Superior temporal gyrus (tissue), 1 donor: ENCODE results near the gene RUNX1.
"Not testable (repeated sequence)": the region's sequence is repeated elsewhere in the genome, so short reads cannot be mapped to it uniquely, and the experiment has no call there.

ENCODE experiments used
- DNase-seq: peaks from one replicate; pipeline ENCODE4 v3.0.0-alpha.2; 2016; ENCODE audit errors: extremely low spot score

Gene RUNX1

GRCh38 chr21:34969423-34970166 is 79.5 kb downstream of the RUNX1 start:
- DNase-seq: no peak

- DNase-seq: no peak
These were observed 80.4 kb downstream of the RUNX1 start for GRCh38 chr21:34968414-34969333.

- no peak for DNase-seq
These were observed 81.4 kb downstream of the RUNX1 start for GRCh38 chr21:34967509-34968289.

- DNase-seq: not testable (repeated sequence)
These were observed 82.2 kb downstream of the RUNX1 start for GRCh38 chr21:34966881-34967280.

GRCh38 chr21:34965200-34966174 is 83.6 kb downstream of the RUNX1 start:
- DNase-seq: no peak

GRCh38 chr21:34962586-34963222 is 86.4 kb downstream of the RUNX1 start:
- DNase-seq: no peak

- DNase-seq: no peak
These were observed 87.0 kb downstream of the RUNX1 start for GRCh38 chr21:34962136-34962535.

GRCh38 chr21:34960687-34961086 is 88.4 kb downstream of the RUNX1 start:
- no peak for DNase-seq

GRCh38 chr21:34959607-34960006 is 89.5 kb downstream of the RUNX1 start:
- no peak for DNase-seq

GRCh38 chr21:34958040-34958439 is 91.1 kb downstream of the RUNX1 start:
- DNase-seq: no peak

- DNase-seq: no peak
These were observed 92.4 kb downstream of the RUNX1 start for GRCh38 chr21:34956416-34957316.

- DNase-seq: no peak
These were observed 95.2 kb downstream of the RUNX1 start for GRCh38 chr21:34953950-34954349.

GRCh38 chr21:34952701-34953100 is 96.4 kb downstream of the RUNX1 start:
- no peak for DNase-seq

- not testable (repeated sequence) for DNase-seq
These were observed 97.2 kb downstream of the RUNX1 start for GRCh38 chr21:34951868-34952267.

- DNase-seq: no peak
These were observed 98.1 kb downstream of the RUNX1 start for GRCh38 chr21:34950980-34951379.

- no peak for DNase-seq
These were observed 99.6 kb downstream of the RUNX1 start for GRCh38 chr21:34949499-34949898.

- no peak for DNase-seq
These were observed 100.1 kb downstream of the RUNX1 start for GRCh38 chr21:34949030-34949429.

GRCh38 chr21:34948157-34948556 is 100.9 kb downstream of the RUNX1 start:
- DNase-seq: no peak

- no peak for DNase-seq
These were observed 102.1 kb downstream of the RUNX1 start for GRCh38 chr21:34946916-34947534.
